Suprapubic skin (tissue), 4 donors: ENCODE data around the gene RFX2.

Experiments
- CTCF ChIP-seq, 2 donors: fragments of 200-600 bp in 1 of 2; fragments of 450-650 bp in 1 of 2; sonication (generic) in 1 of 2; IDR thresholded peaks; one replicate each; pipeline ENCODE4 v1.5.1; 2016 to 2019; ENCODE audit warnings: antibody characterized with exemption in 2 of 2, mild to moderate bottlenecking in 1 of 2, moderate library complexity in 1 of 2
- POLR2A ChIP-seq, 2 donors: fragments of 450-650 bp; IDR thresholded peaks; one replicate each; pipeline ENCODE4 v1.6.1; 2017; ENCODE audit warnings: antibody characterized with exemption in 2 of 2, mild to moderate bottlenecking in 2 of 2, moderate library complexity in 2 of 2
- POLR2AphosphoS5 ChIP-seq, 3 donors: sonication (generic); formaldehyde crosslinking; IDR thresholded peaks; one replicate each; pipeline ENCODE4 v1.6.1; 2017; ENCODE audit warnings: antibody characterized with exemption in 3 of 3

GRCh38 chr19:5955636-5955935, 154.7 kb downstream of the RFX2 start:
- TF ChIP-seq CTCF (IDR thresholded peaks at IDR 0.05), result no peak
- no peak for TF ChIP-seq POLR2AphosphoS5 (IDR thresholded peaks at IDR 0.05)
- TF ChIP-seq POLR2A (IDR thresholded peaks at IDR 0.05), result no peak
